ENCODE data around the gene MFN2. TPM values are rescaled to one million over a fixed set of nuclear protein-coding genes. Genes with fewer than 3 reads are reported as not detected.

The MFN2 gene
- total RNA-seq, 1 donor from 2014 or later = 37.6 TPM

Small RNA genes within 50 kb of the gene (small RNA-seq; reads per million reads assigned to genes)
- gene AL096840.1 (not detected), gene MIR6729 (not detected), gene RF00019 (not detected), gene RN7SL649P (not detected)

Other genes with a start within 250 kb of the MFN2 start
- 15.7 TPM for gene AGTRAP, start 244.3 kb upstream of the MFN2 start, total RNA-seq
- gene C1orf167, start 218.3 kb upstream of the MFN2 start, total RNA-seq = 6.8 TPM
- gene MTHFR, start 174.5 kb upstream of the MFN2 start, total RNA-seq = 43.3 TPM
- 3.7 TPM for gene CLCN6, start 174.3 kb upstream of the MFN2 start, total RNA-seq
- 4.2 TPM for gene NPPA, start 132.7 kb upstream of the MFN2 start, total RNA-seq
- 1.0 TPM for gene NPPB, start 121.5 kb upstream of the MFN2 start, total RNA-seq
- 20.9 TPM for gene KIAA2013, start 54.0 kb upstream of the MFN2 start, total RNA-seq
- gene PLOD1, start 45.7 kb upstream of the MFN2 start, total RNA-seq = 97.6 TPM
- gene MIIP, start 39.1 kb downstream of the MFN2 start, total RNA-seq = 26.1 TPM
- gene TNFRSF8, start 82.9 kb downstream of the MFN2 start, total RNA-seq = 0.52 TPM
- gene TNFRSF1B, start 186.5 kb downstream of the MFN2 start, total RNA-seq = 9.9 TPM
- 40.2 TPM for gene VPS13D, start 249.6 kb downstream of the MFN2 start, total RNA-seq

Measured in skeletal muscle tissue (tissue), 2 donors.